Liver (tissue), 2 donors: ENCODE data around the gene TTBK1.

ENCODE experiments used
- YY1 ChIP-seq: IDR thresholded peaks from 2 replicates; pipeline ENCODE4 v1.6.1; 2016; ENCODE audit warnings: antibody characterized with exemption, mild to moderate bottlenecking
- TF ChIP-seq, protein P1 (sequence below): IDR thresholded peaks from 2 replicates; pipeline ENCODE4 v1.6.1; 2016; ENCODE audit warnings: antibody characterized with exemption
- TF ChIP-seq, protein P2 (sequence below): fragments of 150-350 bp; IDR thresholded peaks from 2 replicates; pipeline ENCODE4 v1.5.1; 2017; ENCODE audit warnings: improper control_type of control experiment, low read depth, low read length; ENCODE audit not compliant: missing input control
- TF ChIP-seq, protein P3 (sequence below): IDR thresholded peaks from 2 replicates; pipeline ENCODE4 v1.6.1; 2016; ENCODE audit warnings: antibody characterized with exemption
- donor health status: healthy.

DNA sequence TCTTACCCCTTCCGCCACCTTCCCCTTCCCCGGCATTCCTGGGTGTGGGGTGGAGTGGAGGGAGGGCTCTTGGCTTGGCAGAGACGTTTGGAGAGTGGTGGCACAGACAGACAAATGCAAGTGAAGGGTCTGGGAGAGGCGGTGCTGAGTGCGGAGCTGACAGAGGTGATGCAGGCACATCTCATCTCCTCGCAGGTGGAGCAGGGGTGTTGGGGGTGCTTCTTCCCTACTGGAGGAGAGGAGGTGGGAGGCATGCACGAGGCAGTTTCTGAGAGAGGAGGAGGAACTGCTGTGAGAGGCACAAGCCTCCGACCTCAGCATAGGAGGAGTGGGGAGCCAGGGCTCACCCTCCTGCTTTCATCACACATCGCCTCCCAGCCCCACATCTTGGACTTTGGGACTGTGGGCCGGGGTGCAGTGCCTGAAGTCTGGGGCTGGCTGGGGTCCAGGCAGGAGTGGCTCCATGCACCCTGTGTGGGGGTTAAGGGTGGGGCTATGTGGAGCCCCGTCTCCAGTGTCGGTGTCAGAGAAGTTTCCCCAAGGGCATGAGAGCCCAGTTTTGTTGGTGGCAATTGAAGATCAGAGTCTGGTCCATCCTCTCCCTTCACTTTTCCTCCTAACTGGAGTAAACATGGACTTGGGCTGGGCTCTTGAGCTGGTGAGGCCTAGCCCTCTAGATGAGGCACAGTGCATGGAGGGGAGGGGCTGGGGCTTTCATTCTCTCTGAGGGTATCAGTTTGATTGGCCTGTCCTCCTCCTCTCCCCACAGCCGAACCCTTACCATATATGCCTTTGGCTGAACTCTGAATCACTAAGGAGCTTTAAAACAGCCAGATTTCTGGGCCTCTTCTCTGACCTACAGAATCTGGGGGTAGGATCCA is 34.6 kb downstream of the TTBK1 start:
- TF ChIP-seq, protein P1, sequence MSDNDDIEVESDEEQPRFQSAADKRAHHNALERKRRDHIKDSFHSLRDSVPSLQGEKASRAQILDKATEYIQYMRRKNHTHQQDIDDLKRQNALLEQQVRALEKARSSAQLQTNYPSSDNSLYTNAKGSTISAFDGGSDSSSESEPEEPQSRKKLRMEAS: no peak
- TF ChIP-seq, protein P2, sequence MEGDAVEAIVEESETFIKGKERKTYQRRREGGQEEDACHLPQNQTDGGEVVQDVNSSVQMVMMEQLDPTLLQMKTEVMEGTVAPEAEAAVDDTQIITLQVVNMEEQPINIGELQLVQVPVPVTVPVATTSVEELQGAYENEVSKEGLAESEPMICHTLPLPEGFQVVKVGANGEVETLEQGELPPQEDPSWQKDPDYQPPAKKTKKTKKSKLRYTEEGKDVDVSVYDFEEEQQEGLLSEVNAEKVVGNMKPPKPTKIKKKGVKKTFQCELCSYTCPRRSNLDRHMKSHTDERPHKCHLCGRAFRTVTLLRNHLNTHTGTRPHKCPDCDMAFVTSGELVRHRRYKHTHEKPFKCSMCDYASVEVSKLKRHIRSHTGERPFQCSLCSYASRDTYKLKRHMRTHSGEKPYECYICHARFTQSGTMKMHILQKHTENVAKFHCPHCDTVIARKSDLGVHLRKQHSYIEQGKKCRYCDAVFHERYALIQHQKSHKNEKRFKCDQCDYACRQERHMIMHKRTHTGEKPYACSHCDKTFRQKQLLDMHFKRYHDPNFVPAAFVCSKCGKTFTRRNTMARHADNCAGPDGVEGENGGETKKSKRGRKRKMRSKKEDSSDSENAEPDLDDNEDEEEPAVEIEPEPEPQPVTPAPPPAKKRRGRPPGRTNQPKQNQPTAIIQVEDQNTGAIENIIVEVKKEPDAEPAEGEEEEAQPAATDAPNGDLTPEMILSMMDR: no peak
- TF ChIP-seq YY1: no peak
- TF ChIP-seq, protein P3, sequence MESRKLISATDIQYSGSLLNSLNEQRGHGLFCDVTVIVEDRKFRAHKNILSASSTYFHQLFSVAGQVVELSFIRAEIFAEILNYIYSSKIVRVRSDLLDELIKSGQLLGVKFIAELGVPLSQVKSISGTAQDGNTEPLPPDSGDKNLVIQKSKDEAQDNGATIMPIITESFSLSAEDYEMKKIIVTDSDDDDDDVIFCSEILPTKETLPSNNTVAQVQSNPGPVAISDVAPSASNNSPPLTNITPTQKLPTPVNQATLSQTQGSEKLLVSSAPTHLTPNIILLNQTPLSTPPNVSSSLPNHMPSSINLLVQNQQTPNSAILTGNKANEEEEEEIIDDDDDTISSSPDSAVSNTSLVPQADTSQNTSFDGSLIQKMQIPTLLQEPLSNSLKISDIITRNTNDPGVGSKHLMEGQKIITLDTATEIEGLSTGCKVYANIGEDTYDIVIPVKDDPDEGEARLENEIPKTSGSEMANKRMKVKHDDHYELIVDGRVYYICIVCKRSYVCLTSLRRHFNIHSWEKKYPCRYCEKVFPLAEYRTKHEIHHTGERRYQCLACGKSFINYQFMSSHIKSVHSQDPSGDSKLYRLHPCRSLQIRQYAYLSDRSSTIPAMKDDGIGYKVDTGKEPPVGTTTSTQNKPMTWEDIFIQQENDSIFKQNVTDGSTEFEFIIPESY: no peak
